PC-9 (cell line): ENCODE data around the gene APOB. TPM values are rescaled to one million over a fixed set of nuclear protein-coding genes. Genes with fewer than 3 reads are reported as not detected.

Experiments
- BruUV-seq: library from RNA; stranded (reverse); fragments of 400-500 nt; replicated peaks from 2 replicates; lab custom pipeline; 2021; lab: Mats Ljungman, UMichigan
- CTCF ChIA-PET: fragments of 300-600 bp; sonication (Branson Sonifier 250); formaldehyde crosslinking; loops from one replicate; lab custom pipeline; 2022; ENCODE audit warnings: antibody characterized with exemption; lab: Charles Lee
- POLR2A ChIA-PET: fragments of 300-600 bp; sonication (Branson Sonifier 250); formaldehyde crosslinking; loops from one replicate; lab custom pipeline; 2022; ENCODE audit warnings: antibody characterized with exemption; ENCODE audit not compliant: unreplicated experiment; lab: Charles Lee
- DNase-seq, 2 experiments: peaks; one replicate each; pipeline versions ENCODE4 v3.0.0 to v3.0.0-alpha.2; 2015 to 2022; ENCODE audit warnings: mixed read lengths in 1 of 2
- H2AFZ ChIP-seq: fragments of 200-600 bp; sonication (generic); 2 replicates; pipeline ENCODE4 v1.8.1; 2017; ENCODE audit warnings: antibody characterized with exemption
- H3F3A ChIP-seq: fragments of 200-600 bp; sonication (generic); 2 replicates; pipeline ENCODE4 v1.8.1; 2017; ENCODE audit warnings: antibody characterized with exemption, mild to moderate bottlenecking, low read depth; ENCODE audit not compliant: insufficient read depth
- H3K27ac ChIP-seq: fragments of 200-600 bp; sonication (generic); 2 replicates; pipeline ENCODE4 v1.6.1; 2016; ENCODE audit warnings: mixed run types
- H3K27me3 ChIP-seq: fragments of 200-600 bp; sonication (generic); 2 replicates; pipeline ENCODE4 v1.6.1; 2016; ENCODE audit warnings: low read depth, mixed run types; ENCODE audit not compliant: insufficient read depth
- H3K36me3 ChIP-seq: fragments of 200-600 bp; sonication (generic); 2 replicates; pipeline ENCODE4 v1.6.1; 2016; ENCODE audit warnings: low read depth, mixed run types
- H3K4me1 ChIP-seq: fragments of 200-600 bp; sonication (generic); replicated peaks from 2 replicates; pipeline ENCODE4 v1.6.1; 2016; ENCODE audit warnings: mixed run types; ENCODE audit not compliant: insufficient read depth
- H3K4me2 ChIP-seq: fragments of 200-600 bp; sonication (generic); 2 replicates; pipeline ENCODE4 v1.6.1; 2017; ENCODE audit warnings: mixed run types
- H3K4me3 ChIP-seq: fragments of 200-600 bp; sonication (generic); 2 replicates; pipeline ENCODE4 v1.6.1; 2016; ENCODE audit warnings: mixed run types
- H3K79me2 ChIP-seq: fragments of 200-600 bp; sonication (generic); 2 replicates; pipeline ENCODE4 v1.6.1; 2017; ENCODE audit warnings: low read depth, mixed run types
- H3K9me2 ChIP-seq: fragments of 200-600 bp; sonication (generic); 2 replicates; pipeline ENCODE4 v1.8.1; 2017; ENCODE audit warnings: mild to moderate bottlenecking; ENCODE audit not compliant: insufficient read depth
- H3K9me3 ChIP-seq: fragments of 200-600 bp; sonication (generic); 2 replicates; pipeline ENCODE4 v1.8.1; 2016; ENCODE audit warnings: low read depth; ENCODE audit not compliant: insufficient read depth
- H4K20me1 ChIP-seq: fragments of 200-600 bp; sonication (generic); 2 replicates; pipeline ENCODE4 v1.8.1; 2017; ENCODE audit not compliant: insufficient read depth
- CTCF ChIP-seq: fragments of 200-600 bp; sonication (generic); conservative IDR thresholded peaks from 2 replicates; pipeline ENCODE4 v1.6.1; 2017; ENCODE audit warnings: mixed run types, antibody characterized with exemption, mild to moderate bottlenecking, moderate library complexity
- EZH2 ChIP-seq: fragments of 200-600 bp; sonication (generic); IDR thresholded peaks from 2 replicates; pipeline ENCODE4 v1.8.0; 2017; ENCODE audit warnings: antibody characterized with exemption, low read depth
- intact Hi-C: fragments of 100-400 bp; cut with micrococcal nuclease; formaldehyde crosslinking; loops from one replicate; pipeline ENCODE4 v1.10.0; 2022; ENCODE audit not compliant: unreplicated experiment
- total RNA-seq: library from RNA; stranded (reverse); gene quantifications from 2 replicates; pipeline ENCODE4 v1.2.3, GENCODE V29; 2021

The APOB gene
- total RNA-seq, 1 experiment from 2014 or later = not detected

GRCh38 chr2:21083482-21083881 lies 39.6 kb upstream of the APOB start:
- Histone ChIP-seq H2AFZ (no peak overlapping the region), H3K27ac (no peak overlapping the region), H3K4me1 (no peaks in the 10 kb centered on the region), H3K36me3 (no peaks in the 10 kb centered on the region), H3K27me3 (no peaks in the 10 kb centered on the region), H3K79me2 (no peaks in the 10 kb centered on the region), H4K20me1 (no peaks in the 10 kb centered on the region), H3K9me2 (no peaks in the 10 kb centered on the region), H3K4me2 (no peak overlapping the region), H3K4me3 (no peak overlapping the region), H3F3A (no peaks in the 10 kb centered on the region), H3K9me3 (no peaks in the 10 kb centered on the region)
- POLR2A ChIA-PET = no interaction called here
- intact Hi-C loops = loop anchor here (1.0 kb wide), 1 partner anchor 8 kb away; no protein-coding TSS in a partner anchor
- no TSS peak for BruUV-seq
- CTCF ChIA-PET = no interaction called here
- TF ChIP-seq EZH2 (no peak), CTCF (no peak)
- DNase-seq = no peak

GRCh38 chr2:21078296-21078695 lies 34.4 kb upstream of the APOB start:
- Histone ChIP-seq H3K9me2 (no peaks in the 10 kb centered on the region), H3K9me3 (no peaks in the 10 kb centered on the region), H4K20me1 (no peaks in the 10 kb centered on the region), H3K79me2 (no peaks in the 10 kb centered on the region), H2AFZ (no peak overlapping the region), H3K4me3 (no peak overlapping the region), H3K27me3 (no peaks in the 10 kb centered on the region), H3K4me1 (no peaks in the 10 kb centered on the region), H3F3A (no peaks in the 10 kb centered on the region), H3K4me2 (no peak overlapping the region), H3K27ac (no peak overlapping the region), H3K36me3 (no peaks in the 10 kb centered on the region)
- intact Hi-C loops = no loop called here
- DNase-seq = no peak
- ChIA-PET POLR2A (no interaction called here), CTCF (no interaction called here)
- no TSS peak for BruUV-seq
- no peak for TF ChIP-seq EZH2
- TF ChIP-seq CTCF = no peak

GRCh38 chr2:21072477-21073242 lies 28.8 kb upstream of the APOB start:
- Histone ChIP-seq H3K9me3 (no peaks in the 10 kb centered on the region), H3K9me2 (no peaks in the 10 kb centered on the region), H3F3A (no peaks in the 10 kb centered on the region), H3K4me3 (no peak overlapping the region), H3K79me2 (no peaks in the 10 kb centered on the region), H2AFZ (no peak overlapping the region), H4K20me1 (no peaks in the 10 kb centered on the region), H3K27ac (no peak overlapping the region), H3K27me3 (no peaks in the 10 kb centered on the region), H3K4me2 (no peak overlapping the region), H3K4me1 (no peaks in the 10 kb centered on the region), H3K36me3 (no peaks in the 10 kb centered on the region)
- DNase-seq = no peak
- BruUV-seq = no TSS peak
- TF ChIP-seq CTCF (no peak), EZH2 (no peak)
- CTCF ChIA-PET = no interaction called here
- POLR2A ChIA-PET = no interaction called here
- intact Hi-C loops = no loop called here
